BJ (cell line): Measurements from ENCODE around the gene TTF2. TPM values are rescaled to one million over a fixed set of nuclear protein-coding genes. Genes with fewer than 3 reads are reported as not detected.
A peak's percentile ranks its signal among the peaks of the same experiment; 100 is the strongest.

ENCODE experiments used
- CTCF ChIA-PET: fragments of 350-600 bp; formaldehyde crosslinking; extraction: SDS; loops from one replicate; lab custom pipeline; 2021; ENCODE audit warnings: antibody characterized with exemption, inconsistent platforms; lab: Yijun Ruan, JAX
- POLR2A ChIA-PET: fragments of 300-600 bp; sonication (Branson Sonifier 250); formaldehyde crosslinking; extraction: SDS; loops from one replicate; lab custom pipeline; 2021; ENCODE audit warnings: antibody characterized with exemption; lab: Charles Lee
- DNase-seq: peaks from one replicate; pipeline ENCODE4 v3.0.0-alpha.2; 2011; ENCODE audit warnings: low read depth
- H3K27me3 ChIP-seq: 2 replicates; pipeline ENCODE4 v1.6.0; 2011; ENCODE audit warnings: low read length; ENCODE audit not compliant: control insufficient read depth, insufficient read depth
- H3K36me3 ChIP-seq: 2 replicates; pipeline ENCODE4 v1.5.1; 2011; ENCODE audit warnings: low read length; ENCODE audit not compliant: control insufficient read depth, insufficient read depth
- H3K4me3 ChIP-seq: 2 replicates; pipeline ENCODE4 v1.5.1; 2011; ENCODE audit warnings: low read depth, mild to moderate bottlenecking, control low read depth, low read length
- CTCF ChIP-seq: IDR thresholded peaks from 2 replicates; pipeline ENCODE4 v1.5.1; 2011; ENCODE audit warnings: low read depth, mild to moderate bottlenecking, control low read depth, inconsistent platforms, low read length, moderate library complexity; ENCODE audit not compliant: insufficient read depth
- polyA minus RNA-seq: library from RNA; depleted of rRNA, polyadenylated mRNA; stranded (reverse); fragments of >200 nt; gene quantifications from 2 replicates; pipeline ENCODE4 v1.2.3, GENCODE V29; 2011; rRNA and poly(A)+ RNA removed
- polyA plus RNA-seq: library from polyadenylated mRNA; depleted of rRNA; stranded (reverse); fragments of >200 nt; gene quantifications from 2 replicates; pipeline ENCODE4 v1.2.3, GENCODE V29; 2011; rRNA removed

Gene TTF2
- 8.9 and 10.1 TPM in 2 replicates for polyA plus RNA-seq
- 7.1 and 7.2 TPM in 2 replicates for polyA minus RNA-seq

DNA sequence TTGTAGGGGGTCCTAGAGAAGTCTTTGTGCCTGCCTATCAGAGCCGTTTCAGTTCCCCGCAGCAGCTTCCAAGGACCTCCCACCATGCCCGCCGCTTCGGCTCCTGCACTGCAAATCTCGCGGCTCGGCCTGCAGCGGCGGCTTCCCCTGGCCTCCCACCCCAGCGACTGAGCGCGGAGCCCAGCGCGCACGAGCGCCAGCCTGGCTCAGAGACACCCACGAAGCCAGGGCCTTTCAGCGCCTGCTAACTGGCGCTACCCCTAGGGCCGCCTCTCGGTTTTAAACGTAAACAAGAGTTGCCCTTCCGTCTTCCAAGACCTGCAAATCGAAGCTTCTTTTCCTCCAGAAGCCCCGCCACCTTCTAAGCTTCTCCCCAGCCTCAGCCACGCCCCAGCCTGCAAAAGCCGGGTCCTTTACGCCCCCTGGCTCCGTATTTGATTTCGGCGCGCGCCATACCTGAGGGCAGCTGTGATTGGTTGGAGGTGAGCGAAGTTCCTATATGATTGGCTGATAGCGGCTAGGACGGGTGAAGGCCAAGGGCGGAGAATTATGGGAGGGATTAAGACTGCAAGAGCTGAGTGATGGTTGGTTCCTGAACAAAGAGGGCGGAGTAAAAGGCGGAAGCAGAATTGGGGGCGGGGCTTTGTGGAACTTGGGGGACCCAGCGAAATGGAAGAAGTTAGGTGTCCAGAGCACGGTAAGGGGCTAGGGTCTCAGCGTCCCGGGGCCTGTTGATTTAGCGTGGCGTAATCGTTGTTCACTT lies at the start of gene TTF2:
Gene TTF2, plus strand, starts transcription at position 649 of the 763 bp plus-strand sequence. Its CDS starts 21 bp downstream, at position 670.
- no peaks in the 10 kb centered on the region for H3K36me3 ChIP-seq
- ChIA-PET CTCF (interaction anchor here (0.7 to 2.2 kb wide), 10 partner anchors 12 to 475 kb away, joined by 3 to 17 read pairs (median 5); no protein-coding TSS in a partner anchor), POLR2A (no interaction called here)
- peak; percentile 93 for DNase-seq
- H3K27me3 ChIP-seq, result no peaks in the 10 kb centered on the region
- peak; percentile 29; the same call in 1 of the 2 replicates for TF ChIP-seq CTCF
- peak within 1 kb of the TSS; percentile 78 for H3K4me3 ChIP-seq

DNA sequence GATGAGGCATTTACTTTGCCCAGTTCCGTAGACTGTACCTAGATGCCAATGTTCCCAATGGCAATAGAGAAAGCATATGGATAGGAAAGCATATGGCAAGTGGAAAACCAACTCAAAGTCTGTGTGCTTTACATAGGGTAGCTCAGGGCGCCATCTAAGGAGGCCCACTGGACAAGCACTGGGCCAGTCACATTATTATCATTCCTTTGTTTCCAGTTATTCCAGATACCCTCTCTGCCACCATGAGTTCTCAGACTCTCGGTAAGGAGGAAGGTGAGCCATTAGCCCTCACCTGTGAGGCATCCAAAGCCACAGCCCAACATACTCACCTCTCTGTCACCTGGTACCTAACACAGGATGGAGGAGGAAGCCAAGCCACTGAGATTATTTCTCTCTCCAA lies 48.8 kb upstream of the TTF2 start:
- DNase-seq, result no peak
- Histone ChIP-seq H3K4me3 (no peak overlapping the region), H3K27me3 (no peaks in the 10 kb centered on the region; the same call in 1 of the 2 replicates), H3K36me3 (no peaks in the 10 kb centered on the region)
- no peak for TF ChIP-seq CTCF
- ChIA-PET CTCF (interaction anchor here (1.0 to 1.5 kb wide), 3 partner anchors 8 to 34 kb away, joined by 3 read pairs; no protein-coding TSS in a partner anchor), POLR2A (no interaction called here)

- TF ChIP-seq CTCF, result no peak
- DNase-seq, result no peak
- POLR2A ChIA-PET, result no interaction called here
- Histone ChIP-seq H3K36me3 (no peaks in the 10 kb centered on the region), H3K4me3 (no peak overlapping the region), H3K27me3 (no peaks in the 10 kb centered on the region; the same call in 1 of the 2 replicates)
- CTCF ChIA-PET, result no interaction called here
Observed at GRCh38 chr1:117013309-117013858, 46.7 kb upstream of the TTF2 start.

DNA sequence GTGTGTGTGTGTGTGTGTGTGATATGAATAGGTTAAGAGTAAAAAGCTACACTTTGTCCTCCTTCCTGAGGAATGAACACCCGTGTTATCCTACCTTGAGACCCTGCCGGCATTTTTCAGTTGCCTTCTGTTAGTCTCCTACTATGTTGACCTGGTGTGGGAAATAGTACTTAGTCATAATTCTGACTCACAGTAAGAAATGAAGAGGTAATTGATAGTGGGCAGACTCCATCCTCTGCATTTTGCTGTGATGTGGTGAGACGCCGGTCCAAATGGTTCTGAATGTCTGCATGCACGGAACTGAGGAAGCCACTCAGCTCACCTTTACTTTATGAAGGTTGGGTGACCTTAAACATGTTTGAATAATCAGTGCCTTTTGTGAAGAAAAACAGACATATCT lies 45.9 kb upstream of the TTF2 start:
- POLR2A ChIA-PET, result no interaction called here
- TF ChIP-seq CTCF, result no peak
- no peak for DNase-seq
- CTCF ChIA-PET, result no interaction called here
- Histone ChIP-seq H3K4me3 (no peak overlapping the region), H3K36me3 (no peaks in the 10 kb centered on the region), H3K27me3 (no peaks in the 10 kb centered on the region; the same call in 1 of the 2 replicates)

GRCh38 chr1:117015724-117016123 lies 44.4 kb upstream of the TTF2 start:
- ChIA-PET CTCF (no interaction called here), POLR2A (no interaction called here)
- Histone ChIP-seq H3K27me3 (no peaks in the 10 kb centered on the region; the same call in 1 of the 2 replicates), H3K4me3 (no peak overlapping the region), H3K36me3 (no peaks in the 10 kb centered on the region)
- TF ChIP-seq CTCF, result no peak
- DNase-seq, result no peak
